ENCODE results near the gene ARID1B. TPM values are rescaled to one million over a fixed set of nuclear protein-coding genes. Genes with fewer than 3 reads are reported as not detected.

Gene ARID1B
- total RNA-seq, 1 experiment from 2014 or later = 86.3 TPM

DNA sequence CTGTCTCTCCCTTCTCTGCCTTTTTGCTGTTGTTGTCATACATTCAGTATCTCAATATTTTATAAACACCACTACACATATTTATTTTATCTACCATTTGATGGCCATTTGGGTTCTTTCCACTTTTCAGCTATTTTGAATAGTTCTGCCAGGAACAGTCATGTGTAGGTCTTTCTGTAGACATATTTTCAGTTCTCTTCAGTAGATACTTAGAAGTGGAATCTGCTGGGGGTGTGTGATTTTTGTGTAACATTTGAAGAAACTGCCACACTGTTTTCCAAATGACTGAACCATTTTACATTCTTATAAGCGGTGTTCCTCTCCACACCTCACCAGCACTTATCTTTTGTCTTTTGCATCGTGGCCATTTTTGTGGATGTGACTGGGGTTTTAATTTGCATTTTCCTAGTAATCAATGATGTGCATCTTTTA lies 197.7 kb downstream of the ARID1B start:
- Histone ChIP-seq H3K27ac (ENCODE audit: low read depth, low read length, poor library complexity, severe bottlenecking) (no peak overlapping the region), H3K36me3 (ENCODE audit: insufficient read depth, low read length, poor library complexity, severe bottlenecking) (no peaks in the 10 kb centered on the region), H3K4me1 (ENCODE audit: insufficient read depth, low read length, poor library complexity, severe bottlenecking) (peaks cover 12% of the 10 kb centered on the region), H3K9me3 (ENCODE audit: low read depth, low read length, poor library complexity, severe bottlenecking) (no peaks in the 10 kb centered on the region), H3K27me3 (replicated peaks; ENCODE audit: insufficient read depth, low read depth, low read length, poor library complexity) (no peaks in the 10 kb centered on the region), H3K4me3 (ENCODE audit: low read depth, low read length, poor library complexity, severe bottlenecking) (no peak overlapping the region)
- CTCF ChIA-PET = no interaction called here
- intact Hi-C loops (cut with micrococcal nuclease; ENCODE audit: unreplicated experiment) = no loop called here
- POLR2A ChIA-PET (ENCODE audit: low non-redundant PET) = no interaction called here
- no TSS peak for BruUV-seq (replicated peaks)
- TF ChIP-seq, protein P1, sequence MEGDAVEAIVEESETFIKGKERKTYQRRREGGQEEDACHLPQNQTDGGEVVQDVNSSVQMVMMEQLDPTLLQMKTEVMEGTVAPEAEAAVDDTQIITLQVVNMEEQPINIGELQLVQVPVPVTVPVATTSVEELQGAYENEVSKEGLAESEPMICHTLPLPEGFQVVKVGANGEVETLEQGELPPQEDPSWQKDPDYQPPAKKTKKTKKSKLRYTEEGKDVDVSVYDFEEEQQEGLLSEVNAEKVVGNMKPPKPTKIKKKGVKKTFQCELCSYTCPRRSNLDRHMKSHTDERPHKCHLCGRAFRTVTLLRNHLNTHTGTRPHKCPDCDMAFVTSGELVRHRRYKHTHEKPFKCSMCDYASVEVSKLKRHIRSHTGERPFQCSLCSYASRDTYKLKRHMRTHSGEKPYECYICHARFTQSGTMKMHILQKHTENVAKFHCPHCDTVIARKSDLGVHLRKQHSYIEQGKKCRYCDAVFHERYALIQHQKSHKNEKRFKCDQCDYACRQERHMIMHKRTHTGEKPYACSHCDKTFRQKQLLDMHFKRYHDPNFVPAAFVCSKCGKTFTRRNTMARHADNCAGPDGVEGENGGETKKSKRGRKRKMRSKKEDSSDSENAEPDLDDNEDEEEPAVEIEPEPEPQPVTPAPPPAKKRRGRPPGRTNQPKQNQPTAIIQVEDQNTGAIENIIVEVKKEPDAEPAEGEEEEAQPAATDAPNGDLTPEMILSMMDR (conservative IDR thresholded peaks at IDR 0.05; ENCODE audit: low read depth, low read length) = no peak
- no peak for TF ChIP-seq EZH2 (IDR thresholded peaks at IDR 0.05; ENCODE audit: borderline replicate concordance, low read depth, low read length, poor library complexity, severe bottlenecking)
- DNase-seq (ENCODE audit: low spot score) = no peak

DNA sequence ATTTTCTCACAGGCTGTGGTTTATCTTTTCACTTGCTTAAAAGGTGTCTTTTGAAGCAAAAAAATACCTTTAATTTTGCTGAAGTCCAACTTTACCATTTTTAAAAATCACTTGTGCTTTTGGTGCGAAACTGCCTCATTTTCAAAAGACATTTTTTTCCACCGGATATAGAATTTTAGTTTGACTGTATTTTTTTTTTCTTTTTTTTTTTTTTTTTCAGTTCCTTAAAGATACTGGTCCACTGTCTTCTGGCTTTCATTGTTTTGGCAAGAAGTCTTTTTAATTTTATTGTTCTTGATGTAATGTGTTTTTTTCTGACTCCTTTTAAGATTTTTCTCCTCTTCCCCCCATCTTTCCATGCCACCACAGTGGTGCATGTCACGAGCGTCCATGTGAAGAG lies 198.2 kb downstream of the ARID1B start:
- TF ChIP-seq, protein P1 (conservative IDR thresholded peaks at IDR 0.05; ENCODE audit: low read depth, low read length) = no peak
- TF ChIP-seq EZH2 (IDR thresholded peaks at IDR 0.05; ENCODE audit: borderline replicate concordance, low read depth, low read length, poor library complexity, severe bottlenecking) = no peak
- Histone ChIP-seq H3K4me1 (ENCODE audit: insufficient read depth, low read length, poor library complexity, severe bottlenecking) (peaks cover 12% of the 10 kb centered on the region), H3K27ac (ENCODE audit: low read depth, low read length, poor library complexity, severe bottlenecking) (no peak overlapping the region), H3K4me3 (ENCODE audit: low read depth, low read length, poor library complexity, severe bottlenecking) (no peak overlapping the region), H3K27me3 (replicated peaks; ENCODE audit: insufficient read depth, low read depth, low read length, poor library complexity) (no peaks in the 10 kb centered on the region), H3K9me3 (ENCODE audit: low read depth, low read length, poor library complexity, severe bottlenecking) (no peaks in the 10 kb centered on the region), H3K36me3 (ENCODE audit: insufficient read depth, low read length, poor library complexity, severe bottlenecking) (no peaks in the 10 kb centered on the region)
- ChIA-PET CTCF (no interaction called here), POLR2A (ENCODE audit: low non-redundant PET) (no interaction called here)
- intact Hi-C loops (cut with micrococcal nuclease; ENCODE audit: unreplicated experiment) = no loop called here
- BruUV-seq (replicated peaks) = no TSS peak
- no peak for DNase-seq (ENCODE audit: low spot score)

DNA sequence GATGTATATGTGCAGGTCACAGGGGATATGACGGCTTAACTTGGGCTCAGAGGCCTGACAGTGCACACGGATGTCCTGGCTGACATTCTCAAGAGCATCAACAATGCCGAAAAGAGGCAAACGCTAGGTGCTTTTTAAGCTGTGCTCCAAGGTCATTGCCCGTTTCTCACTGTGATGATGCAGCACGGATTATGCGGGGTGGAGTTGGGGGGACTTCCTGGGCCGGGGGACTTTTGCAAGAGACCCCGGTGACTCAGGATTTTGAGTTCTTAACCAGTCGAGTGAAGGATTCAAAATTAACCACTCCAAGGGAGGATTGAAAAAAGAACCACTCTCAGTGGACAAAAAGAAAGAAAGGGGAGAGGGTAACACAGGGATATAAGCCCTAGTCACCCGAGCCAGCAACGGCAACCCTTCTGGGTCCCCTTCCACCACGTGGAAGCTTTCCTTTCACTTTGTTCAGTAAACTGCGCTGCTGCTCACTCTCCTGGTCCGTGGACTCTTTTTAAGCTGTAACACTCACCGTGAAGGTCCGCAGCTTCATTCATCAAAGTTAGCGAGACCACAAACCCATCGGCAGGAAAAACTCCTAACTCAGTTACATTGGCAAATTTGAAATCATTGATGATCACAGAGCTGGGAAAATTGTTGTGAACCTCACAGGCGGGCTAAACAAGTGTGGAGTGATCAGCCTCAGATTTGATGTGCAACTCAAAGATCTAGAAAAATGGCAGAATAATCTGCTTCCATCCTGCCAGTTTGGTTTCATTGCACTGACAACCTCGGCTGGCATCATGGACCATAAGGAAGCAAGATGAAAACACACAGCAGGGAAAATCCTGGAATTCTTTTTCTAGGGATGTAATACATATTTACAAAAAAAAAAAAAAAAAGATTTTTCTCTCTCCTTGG lies 199.3 kb downstream of the ARID1B start:
- Histone ChIP-seq H3K9me3 (ENCODE audit: low read depth, low read length, poor library complexity, severe bottlenecking) (no peaks in the 10 kb centered on the region), H3K27me3 (replicated peaks; ENCODE audit: insufficient read depth, low read depth, low read length, poor library complexity) (no peaks in the 10 kb centered on the region), H3K4me3 (ENCODE audit: low read depth, low read length, poor library complexity, severe bottlenecking) (no peak overlapping the region), H3K36me3 (ENCODE audit: insufficient read depth, low read length, poor library complexity, severe bottlenecking) (no peaks in the 10 kb centered on the region), H3K27ac (ENCODE audit: low read depth, low read length, poor library complexity, severe bottlenecking) (no peak overlapping the region), H3K4me1 (ENCODE audit: insufficient read depth, low read length, poor library complexity, severe bottlenecking) (peaks cover 12% of the 10 kb centered on the region)
- no peak for DNase-seq (ENCODE audit: low spot score)
- TF ChIP-seq EZH2 (IDR thresholded peaks at IDR 0.05; ENCODE audit: borderline replicate concordance, low read depth, low read length, poor library complexity, severe bottlenecking) = no peak
- BruUV-seq (replicated peaks) = no TSS peak
- CTCF ChIA-PET = no interaction called here
- intact Hi-C loops (cut with micrococcal nuclease; ENCODE audit: unreplicated experiment) = no loop called here
- POLR2A ChIA-PET (ENCODE audit: low non-redundant PET) = no interaction called here
